PFSK-1 (cell line): ENCODE results near the gene DSC2.

Experiments used
- FOXP2 ChIP-seq: optimal IDR thresholded peaks from 2 replicates; pipeline ENCODE3; 2011; ENCODE audit warnings: borderline replicate concordance, control low read depth, inconsistent platforms; ENCODE audit not compliant: insufficient read depth; ENCODE audit errors: extremely low read length, extremely low read depth
- POLR2AphosphoS5 ChIP-seq: IDR thresholded peaks from 2 replicates; pipeline ENCODE4 v1.6.1; 2012; ENCODE audit warnings: low read depth, mild to moderate bottlenecking, control low read depth, low read length, moderate library complexity
- SIN3A ChIP-seq: IDR thresholded peaks from 2 replicates; pipeline ENCODE4 v1.6.1; 2012; ENCODE audit warnings: mild to moderate bottlenecking, low read length, moderate library complexity, borderline replicate concordance; ENCODE audit not compliant: insufficient read depth
- TAF1 ChIP-seq: IDR thresholded peaks from 2 replicates; pipeline ENCODE4 v1.6.1; 2012; ENCODE audit warnings: low read length, control low read depth, borderline replicate concordance; ENCODE audit not compliant: insufficient read depth
- TF ChIP-seq, protein P1 (sequence below), 2 experiments: IDR thresholded peaks; 2 replicates each; pipeline versions ENCODE4 v1.6.1 to v1.8.0; 2011 to 2012; ENCODE audit warnings: low read depth in 2 of 2, low read length in 2 of 2, control low read depth in 1 of 2, inconsistent platforms in 1 of 2, mild to moderate bottlenecking in 1 of 2, moderate library complexity in 1 of 2; ENCODE audit not compliant: insufficient read depth in 1 of 2

Gene DSC2

DNA sequence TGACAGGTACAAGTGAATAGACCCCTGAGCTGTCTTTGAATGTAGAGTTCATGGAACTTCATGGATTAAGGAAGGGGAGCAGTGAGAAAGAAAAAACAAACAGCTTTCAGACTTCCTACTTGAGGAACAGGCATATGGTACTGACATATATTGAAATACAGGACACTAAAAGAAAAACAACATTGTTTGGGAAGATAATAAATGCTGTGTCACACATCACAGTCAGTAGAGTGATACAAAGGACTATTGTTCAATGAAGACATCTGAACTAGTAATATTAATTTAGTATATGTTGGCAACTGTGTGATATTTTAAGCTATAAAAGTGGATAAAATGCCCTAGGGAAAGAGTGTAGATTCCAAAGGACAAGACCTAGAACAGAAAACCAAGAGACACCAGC lies 3.3 kb downstream of the DSC2 start:
- TF ChIP-seq FOXP2 (no peak), SIN3A (no peak), POLR2AphosphoS5 (no peak), TAF1 (no peak)
- TF ChIP-seq, protein P1, sequence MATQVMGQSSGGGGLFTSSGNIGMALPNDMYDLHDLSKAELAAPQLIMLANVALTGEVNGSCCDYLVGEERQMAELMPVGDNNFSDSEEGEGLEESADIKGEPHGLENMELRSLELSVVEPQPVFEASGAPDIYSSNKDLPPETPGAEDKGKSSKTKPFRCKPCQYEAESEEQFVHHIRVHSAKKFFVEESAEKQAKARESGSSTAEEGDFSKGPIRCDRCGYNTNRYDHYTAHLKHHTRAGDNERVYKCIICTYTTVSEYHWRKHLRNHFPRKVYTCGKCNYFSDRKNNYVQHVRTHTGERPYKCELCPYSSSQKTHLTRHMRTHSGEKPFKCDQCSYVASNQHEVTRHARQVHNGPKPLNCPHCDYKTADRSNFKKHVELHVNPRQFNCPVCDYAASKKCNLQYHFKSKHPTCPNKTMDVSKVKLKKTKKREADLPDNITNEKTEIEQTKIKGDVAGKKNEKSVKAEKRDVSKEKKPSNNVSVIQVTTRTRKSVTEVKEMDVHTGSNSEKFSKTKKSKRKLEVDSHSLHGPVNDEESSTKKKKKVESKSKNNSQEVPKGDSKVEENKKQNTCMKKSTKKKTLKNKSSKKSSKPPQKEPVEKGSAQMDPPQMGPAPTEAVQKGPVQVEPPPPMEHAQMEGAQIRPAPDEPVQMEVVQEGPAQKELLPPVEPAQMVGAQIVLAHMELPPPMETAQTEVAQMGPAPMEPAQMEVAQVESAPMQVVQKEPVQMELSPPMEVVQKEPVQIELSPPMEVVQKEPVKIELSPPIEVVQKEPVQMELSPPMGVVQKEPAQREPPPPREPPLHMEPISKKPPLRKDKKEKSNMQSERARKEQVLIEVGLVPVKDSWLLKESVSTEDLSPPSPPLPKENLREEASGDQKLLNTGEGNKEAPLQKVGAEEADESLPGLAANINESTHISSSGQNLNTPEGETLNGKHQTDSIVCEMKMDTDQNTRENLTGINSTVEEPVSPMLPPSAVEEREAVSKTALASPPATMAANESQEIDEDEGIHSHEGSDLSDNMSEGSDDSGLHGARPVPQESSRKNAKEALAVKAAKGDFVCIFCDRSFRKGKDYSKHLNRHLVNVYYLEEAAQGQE (IDR thresholded peaks at IDR 0.05; ENCODE audit: insufficient read depth in 1 of 2, low read depth in 2 of 2, low read length in 2 of 2), result no peak

DNA sequence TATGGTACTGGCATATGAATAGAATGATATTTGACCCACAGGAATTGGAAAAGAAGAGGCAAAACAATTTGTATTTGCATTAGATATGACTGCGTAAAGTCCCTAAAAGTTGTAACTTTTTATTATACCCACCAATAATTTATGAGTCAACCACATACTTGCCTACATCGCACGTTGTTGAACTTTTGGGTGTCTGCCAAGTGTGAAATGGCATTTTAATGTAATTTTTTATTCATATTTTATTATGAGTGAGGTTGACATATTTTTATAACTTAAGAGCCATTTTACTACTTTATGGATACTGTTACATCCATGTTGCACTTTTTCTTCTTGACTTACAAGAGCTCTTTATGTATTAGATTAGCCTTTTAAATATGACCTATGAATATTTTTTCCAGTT lies 4.6 kb downstream of the DSC2 start:
- TF ChIP-seq, protein P1 (IDR thresholded peaks at IDR 0.05; ENCODE audit: insufficient read depth in 1 of 2, low read depth in 2 of 2, low read length in 2 of 2), result no peak
- no peak for TF ChIP-seq SIN3A

DNA sequence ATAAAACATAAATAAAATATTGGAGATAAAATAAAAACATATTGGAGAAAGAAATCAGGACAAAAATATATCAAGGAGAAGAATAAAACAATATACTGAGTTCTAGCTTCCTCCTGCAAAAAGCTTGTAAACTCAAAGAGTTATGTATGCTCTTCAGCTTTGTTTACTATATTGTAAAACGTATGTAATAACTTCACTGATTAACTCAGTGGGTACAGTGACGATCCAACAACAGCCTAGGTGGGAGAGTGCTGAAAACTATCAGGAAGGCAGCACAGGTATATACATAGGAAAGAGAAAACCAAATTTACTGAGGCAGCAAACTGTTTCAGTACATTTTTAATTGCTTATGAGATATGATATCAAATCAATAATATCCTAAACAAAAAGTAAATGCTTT lies 8.3 kb downstream of the DSC2 start:
- no peak for TF ChIP-seq SIN3A
- TF ChIP-seq, protein P1 (IDR thresholded peaks at IDR 0.05; ENCODE audit: insufficient read depth in 1 of 2, low read depth in 2 of 2, low read length in 2 of 2), result no peak
- TF ChIP-seq POLR2AphosphoS5, result no peak
- TF ChIP-seq FOXP2, result no peak
- TF ChIP-seq TAF1, result no peak

DNA sequence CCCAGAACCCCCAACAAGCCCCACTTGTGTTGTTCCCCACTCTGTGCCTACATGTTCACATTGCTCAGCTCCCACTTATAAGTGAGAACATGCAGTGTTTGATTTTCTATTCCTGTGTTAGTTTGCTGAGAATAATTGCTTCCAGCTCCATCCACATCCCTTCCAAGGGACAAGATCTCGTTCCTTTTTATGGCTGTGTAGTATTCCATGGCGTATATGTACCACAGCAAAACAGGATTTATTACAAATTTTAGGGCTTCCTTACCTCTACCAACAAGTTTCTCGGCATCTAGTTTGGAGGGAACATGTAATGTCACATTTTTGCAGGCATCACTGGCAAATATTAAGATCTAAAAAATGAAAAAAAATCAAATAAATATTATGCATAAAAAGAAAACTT lies 8.9 kb downstream of the DSC2 start:
- TF ChIP-seq, protein P1 (IDR thresholded peaks at IDR 0.05; ENCODE audit: insufficient read depth in 1 of 2, low read depth in 2 of 2, low read length in 2 of 2), result no peak
- TF ChIP-seq TAF1 (no peak), FOXP2 (no peak), POLR2AphosphoS5 (no peak), SIN3A (no peak)

DNA sequence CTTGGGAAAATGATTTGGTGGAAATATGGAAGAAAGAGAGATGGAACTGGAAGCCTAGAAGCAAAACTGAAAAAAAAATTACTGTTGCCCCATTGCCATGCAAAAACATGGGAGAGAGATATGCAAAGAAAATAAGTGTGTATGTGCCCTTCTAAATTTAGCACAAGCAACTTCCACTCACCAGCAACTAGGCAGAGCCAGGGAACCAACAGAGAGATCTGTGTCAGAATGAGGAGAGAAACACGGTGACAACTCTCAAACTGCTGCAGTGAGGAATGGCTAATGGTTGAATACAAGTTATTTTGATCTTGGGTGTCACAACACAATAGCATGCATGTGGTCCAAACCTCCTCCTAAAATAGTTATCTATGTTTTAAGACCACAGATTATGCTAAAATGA lies 10.9 kb downstream of the DSC2 start:
- TF ChIP-seq FOXP2 (no peak), SIN3A (no peak), TAF1 (no peak), POLR2AphosphoS5 (no peak)
- TF ChIP-seq, protein P1 (IDR thresholded peaks at IDR 0.05; ENCODE audit: insufficient read depth in 1 of 2, low read depth in 2 of 2, low read length in 2 of 2), result no peak
